DMS114 treated with DMSO at 0.1 percent for 48 hours (cell line): ENCODE data around the gene PHF2.

Source experiments
- DNase-seq: peaks from one replicate; lab custom pipeline; 2025; ENCODE audit not compliant: unreplicated experiment; lab: John Stamatoyannopoulos, UW

PHF2 gene

DNA sequence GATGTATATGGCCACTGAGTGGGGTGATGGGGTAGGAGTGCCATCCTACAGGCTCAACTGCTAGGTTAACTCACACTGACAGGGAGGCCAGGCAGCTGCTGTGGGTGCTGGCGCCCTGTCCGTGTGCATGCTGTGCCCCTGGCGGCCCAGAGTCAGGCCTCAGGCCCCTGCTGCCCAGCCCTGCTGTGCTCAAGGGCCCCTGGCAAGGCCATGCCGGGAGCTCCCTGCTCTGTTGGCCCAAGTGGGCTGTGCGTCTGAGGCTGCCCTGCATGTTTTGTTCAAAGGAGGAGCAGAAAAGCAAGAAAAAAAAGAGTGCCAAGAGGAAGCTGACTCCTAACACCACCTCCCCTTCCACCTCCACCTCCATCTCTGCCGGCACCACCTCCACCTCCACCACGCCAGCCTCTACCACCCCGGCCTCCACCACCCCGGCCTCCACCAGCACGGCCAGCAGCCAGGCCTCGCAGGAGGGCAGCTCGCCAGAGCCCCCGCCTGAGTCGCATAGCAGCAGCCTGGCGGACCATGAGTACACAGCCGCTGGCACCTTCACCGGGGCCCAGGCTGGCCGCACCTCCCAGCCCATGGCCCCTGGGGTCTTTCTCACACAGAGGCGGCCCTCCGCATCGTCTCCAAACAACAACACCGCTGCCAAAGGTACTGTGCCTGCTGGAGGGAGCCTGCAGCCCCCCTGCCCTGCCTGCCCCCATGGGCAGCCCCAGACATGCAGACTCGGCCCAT, 100.1 kb downstream of the PHF2 start:
- no peak for DNase-seq

DNA sequence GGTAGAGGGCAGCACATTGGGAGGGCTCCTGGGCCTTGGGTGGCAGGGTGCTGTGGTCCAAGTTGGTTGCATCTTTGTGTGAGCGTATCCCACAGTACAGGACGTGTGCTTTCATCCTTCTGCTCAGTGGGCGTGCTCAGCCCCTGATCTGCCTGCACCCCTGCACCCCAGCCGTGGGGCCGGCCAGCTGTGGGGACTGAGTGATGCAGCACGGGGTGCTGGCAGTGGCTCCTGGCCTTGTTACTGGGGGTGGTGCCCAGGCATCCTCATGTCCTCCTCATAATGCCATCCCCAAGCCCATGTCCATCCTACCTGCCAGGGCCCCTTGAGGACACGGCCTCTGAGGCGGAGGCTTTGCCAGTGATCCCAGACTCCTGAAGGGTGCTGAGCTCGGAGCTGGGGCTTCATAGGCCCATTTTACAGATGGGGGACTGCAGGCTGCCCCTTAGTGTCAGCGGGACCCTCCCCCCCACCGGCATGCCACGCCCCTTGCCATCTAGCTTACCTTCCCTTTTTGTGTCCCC, 100.7 kb downstream of the PHF2 start:
- no peak for DNase-seq

DNA sequence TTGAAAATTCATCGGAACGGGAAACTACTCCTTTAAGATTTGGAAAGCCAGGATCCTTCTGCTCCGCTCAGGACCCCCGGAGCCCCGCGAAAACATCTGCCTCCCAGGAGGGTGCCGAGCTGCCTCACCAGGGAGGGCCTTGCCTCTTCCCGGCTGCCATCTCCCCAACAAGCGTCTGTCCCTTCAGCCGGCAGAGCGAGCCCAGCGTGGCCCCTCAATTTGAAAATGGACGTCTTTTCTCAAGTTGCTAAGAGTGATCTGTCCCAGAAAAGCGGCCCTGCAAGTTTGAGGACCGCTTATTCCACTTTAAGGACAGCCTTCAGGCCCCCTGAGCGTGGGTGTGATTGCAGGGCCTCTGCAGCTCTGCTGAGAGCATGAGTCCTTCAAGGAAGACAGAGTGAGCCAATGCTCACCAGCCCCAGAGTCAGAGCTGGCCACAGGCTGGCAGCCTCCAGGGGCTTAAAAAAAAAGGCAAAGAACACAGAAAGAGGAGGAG, 101.3 kb downstream of the PHF2 start:
- no peak for DNase-seq

DNA sequence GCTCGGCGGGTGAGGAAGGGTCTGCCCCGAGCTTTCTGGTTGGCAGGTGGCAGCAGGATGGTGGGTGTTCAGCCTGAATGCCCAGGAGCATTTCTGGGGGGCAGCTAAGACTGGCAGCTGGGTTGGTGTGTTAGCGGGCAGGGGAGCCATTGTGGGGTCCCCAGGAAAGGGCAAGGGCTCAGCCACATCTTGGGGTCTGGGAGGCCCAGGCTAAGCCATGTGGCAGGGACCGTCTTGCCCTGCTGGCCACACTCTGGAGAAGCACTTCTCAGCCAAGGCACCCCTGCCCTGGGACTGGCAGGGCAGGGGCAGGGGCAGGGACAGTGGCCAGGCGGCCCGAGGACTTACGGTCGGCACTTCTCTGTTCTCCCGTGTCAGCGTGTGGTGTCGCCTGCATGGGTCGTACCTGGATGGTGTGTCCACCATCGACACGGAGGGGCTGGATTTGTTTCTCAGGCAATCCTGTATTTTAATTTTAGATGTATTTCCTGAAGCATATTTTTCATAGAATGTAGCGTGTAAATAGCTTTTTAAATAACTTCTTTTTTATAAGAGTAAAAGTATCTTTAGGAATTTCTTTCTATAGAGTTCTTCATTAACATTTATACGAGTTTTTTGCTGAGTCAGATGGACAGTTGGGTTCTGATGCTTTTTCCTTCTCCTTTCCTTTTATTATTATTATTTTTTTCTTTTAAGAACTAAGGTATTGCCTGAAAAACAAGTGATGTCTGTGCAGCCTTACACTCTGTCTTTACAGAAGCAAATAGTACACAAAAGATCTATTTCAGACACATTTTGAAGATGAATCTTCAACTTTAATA, 102.0 kb downstream of the PHF2 start:
- no peak for DNase-seq

DNA sequence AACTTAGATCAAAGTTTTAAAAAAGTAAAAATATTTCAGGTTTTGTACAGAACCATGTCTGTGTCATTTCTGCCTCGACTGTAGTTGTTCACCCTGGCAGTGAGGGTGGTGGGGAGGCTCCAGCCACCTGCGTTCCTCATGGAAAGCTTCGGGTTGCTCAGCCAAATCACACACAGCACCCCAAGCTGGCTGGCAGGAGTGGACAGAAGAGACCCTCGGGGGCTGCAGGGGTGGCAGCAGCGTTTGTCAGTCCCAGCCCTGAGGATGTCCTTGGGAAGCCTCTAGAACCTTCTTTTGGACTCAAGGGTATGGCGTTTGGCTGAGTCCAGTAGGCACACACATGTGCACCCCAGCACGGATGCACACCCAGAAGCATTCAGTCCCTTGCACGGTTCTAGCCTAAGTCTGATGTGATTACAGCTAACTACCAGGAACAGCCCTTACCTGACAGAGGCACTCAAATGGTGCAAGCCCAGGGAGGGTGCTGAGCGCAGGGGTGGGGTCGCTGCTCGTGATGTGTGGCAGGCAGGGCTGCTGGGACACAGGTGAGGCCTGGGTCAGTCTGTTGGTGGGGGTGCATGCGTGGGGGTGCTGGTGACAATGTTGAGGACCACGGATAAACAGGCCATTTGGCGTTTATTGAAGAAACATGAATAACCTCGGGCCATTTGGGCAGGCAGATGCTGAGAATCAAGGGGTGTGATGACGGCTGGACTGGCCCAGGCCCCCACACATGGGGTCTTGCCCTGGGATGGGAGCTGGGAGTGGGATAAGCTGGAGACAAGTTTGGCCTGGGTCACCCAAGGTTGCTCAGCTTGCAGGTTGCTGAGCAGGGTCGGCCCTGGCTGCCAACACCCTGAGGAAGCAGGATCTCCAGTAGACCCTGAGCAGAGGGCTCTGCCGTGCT, 103.4 kb downstream of the PHF2 start:
- no peak for DNase-seq

DNA sequence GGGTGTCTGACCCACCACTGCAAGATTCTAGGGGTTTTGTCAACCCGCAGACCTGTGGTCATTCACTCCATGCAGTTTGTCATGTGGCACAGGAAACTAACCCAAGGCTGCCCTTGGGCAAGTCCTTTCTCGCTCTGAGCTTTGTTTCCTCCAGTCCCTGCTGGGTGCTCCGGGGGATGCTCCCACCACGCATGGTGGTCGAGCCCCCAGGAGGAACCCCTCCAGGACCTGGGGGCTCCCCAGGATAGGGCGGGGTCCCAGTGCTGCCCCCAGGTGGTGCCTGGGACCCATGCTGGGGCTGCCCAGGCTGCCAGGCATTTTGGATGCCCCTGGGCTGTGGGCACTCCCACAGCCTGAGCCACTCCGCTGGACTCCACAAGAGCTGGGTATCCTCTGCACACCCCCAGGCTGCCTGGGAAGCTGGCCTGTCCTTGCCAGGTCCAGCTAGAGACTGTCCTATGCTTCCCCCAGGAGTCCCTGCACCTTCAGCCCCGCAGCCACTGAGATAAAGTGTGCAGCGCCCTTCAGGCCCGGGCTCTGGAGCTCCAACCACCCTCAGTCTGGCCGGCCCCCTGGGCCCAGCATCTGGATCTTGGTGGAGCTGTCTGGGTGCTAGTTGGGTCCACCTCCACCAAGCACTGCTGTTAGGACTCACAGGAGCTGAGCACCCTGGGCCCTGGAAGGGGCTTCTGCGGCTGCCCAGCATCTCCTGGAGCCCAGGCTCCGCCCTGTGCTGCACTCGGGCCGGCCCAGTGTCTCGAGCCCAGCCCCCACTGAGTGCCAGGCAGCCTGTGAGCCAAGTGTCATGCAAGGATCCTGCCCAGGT, 104.3 kb downstream of the PHF2 start:
- no peak for DNase-seq

DNA sequence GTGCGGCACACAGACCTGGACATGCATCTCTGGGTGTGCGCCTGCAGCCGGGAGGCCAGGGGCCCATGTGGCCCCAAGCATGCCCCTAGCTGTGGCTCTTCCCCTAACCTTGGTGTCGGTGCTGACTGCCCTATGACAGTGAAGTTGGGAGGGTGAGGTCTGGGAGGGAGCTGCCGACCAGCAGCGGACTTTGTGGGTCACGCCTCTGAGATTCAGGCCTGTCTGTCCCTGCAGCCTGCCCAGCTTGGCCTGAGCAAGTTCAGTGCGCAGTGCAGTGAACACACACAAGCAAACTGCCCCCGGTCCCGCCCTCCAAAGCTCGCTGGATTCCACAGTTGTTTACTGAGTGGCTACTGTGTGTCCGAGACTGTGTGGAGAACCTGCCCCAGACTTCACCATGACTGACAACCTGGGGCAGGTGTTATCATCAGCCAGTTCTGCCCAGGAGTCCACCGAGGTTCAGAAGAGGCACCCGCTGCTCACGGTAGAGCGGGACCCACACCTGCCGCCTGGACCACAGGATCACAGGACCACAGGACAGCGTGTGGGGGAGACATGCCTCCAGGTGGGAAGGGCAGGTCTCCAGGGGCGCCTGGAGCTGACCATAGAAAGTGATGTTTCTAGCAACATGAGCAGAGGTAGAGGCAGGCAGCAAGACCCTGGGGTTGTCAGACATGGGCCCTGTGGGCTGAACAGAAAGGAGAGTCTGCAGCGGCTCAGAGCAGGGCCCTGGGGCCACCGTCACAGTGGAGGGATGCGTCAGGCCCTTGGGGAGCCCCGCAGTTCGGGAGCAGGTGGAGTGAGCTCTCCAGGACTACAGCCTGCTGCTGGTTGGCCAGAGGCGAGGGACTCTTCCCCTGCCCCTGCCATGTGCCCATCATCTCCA, 105.1 kb downstream of the PHF2 start:
- DNase-seq, result no peak

DNA sequence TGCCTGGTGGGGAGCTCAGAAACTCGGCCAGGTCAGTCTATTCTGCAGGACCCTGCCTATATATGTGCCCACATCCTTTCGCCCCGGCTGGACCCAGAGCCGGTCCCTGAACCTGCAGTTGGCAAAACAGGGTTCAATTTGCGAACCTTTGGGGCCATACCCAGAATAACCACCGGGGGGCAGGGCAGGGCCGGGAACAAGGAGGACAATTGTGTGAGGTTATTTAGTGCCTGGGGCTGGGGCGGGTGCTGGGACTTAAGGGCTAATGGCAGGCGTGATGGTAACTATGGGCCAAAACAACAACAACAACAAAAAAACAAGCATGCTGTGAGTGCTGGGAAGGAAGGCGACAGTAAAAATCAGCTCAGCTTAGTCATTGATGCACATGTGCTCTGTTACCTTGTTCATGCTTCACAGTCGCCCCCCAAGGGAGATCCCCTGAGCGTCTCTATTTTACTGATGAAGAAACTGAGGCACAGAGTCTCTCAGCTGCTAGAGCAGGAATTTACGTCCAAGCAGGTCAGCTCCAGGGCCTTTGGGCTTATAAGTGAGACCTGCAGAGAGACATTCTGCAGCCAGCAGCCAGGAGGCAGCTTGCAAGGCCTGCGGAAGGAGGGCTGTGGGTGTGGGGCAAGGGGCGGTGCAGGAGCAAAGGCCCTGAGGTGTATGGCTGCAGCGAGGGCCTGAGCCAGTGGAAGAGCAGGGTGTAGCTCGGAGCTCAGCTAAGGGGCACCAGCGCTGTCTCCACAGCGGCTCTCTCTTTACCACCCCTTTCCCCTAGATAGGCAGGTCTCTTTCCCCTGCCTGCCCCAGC, 106.0 kb downstream of the PHF2 start:
- peak; percentile 10 for DNase-seq

DNA sequence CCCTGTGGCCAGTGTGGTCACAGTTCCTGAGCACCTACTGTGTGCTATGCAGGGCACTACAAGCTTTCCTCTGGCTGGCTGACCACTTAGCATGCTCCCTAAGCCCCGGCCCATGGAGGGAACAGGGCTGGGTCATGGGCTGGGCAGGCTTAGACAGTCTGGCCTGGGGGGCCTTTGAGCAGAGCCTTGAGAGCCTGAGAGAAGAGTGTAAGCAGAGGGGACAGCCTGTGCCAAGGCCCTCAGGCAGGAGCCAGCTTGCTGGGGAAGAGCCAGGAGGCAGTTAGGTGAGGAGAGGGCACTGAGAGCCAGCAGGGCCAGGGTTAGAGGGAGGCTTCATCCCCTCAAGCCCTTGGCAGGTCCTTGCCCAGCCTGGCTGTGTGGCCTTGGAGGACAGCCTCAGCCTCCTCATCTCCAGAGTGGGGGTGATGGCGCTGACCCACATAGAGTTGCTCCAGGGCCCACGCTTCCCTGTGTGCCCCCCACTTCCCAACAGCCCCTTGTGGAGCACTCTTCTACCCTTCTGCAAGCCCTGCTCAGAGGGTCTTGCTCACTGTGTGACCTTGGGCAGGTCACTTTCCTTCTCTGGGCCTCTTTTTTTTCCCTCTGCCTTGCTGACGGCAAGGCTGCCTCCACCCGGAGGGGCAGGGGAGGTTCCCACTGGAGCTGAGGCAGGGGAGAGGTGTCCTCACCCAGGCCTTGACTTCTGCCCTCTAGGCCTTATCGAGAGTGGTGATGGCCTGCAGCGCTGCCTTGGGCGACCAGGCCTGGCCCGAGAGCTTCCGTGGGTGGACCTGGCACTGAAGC, 107.1 kb downstream of the PHF2 start:
- no peak for DNase-seq

DNA sequence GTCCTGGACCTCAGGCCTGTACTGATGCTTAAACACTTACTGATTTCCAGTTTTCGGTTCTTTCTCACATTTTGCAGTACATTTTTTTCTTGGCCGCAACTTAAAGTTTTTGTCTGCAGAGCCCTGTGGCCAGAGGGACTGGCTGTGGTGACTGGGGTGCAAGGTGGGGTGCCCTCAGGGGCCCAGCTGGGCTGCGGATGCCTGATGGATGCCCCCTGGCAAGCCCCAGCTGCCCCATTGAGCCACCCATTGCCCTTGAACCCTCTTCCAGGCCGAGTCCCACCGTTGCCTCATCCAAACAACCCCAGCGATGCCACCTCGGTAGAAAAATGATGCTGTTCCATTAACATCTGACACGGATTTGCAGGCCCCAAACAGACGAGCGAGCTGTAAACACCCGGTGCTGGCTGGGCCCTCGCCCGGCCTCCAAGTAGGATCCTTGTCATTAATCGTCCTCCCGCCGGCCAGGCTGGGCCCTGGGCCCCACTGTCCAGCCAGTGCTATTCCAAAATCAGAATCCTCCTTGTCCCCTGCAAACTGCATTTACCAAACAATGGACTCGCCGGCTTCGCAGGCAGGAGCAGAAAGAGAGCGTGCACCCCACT, 107.9 kb downstream of the PHF2 start:
- no peak for DNase-seq

DNA sequence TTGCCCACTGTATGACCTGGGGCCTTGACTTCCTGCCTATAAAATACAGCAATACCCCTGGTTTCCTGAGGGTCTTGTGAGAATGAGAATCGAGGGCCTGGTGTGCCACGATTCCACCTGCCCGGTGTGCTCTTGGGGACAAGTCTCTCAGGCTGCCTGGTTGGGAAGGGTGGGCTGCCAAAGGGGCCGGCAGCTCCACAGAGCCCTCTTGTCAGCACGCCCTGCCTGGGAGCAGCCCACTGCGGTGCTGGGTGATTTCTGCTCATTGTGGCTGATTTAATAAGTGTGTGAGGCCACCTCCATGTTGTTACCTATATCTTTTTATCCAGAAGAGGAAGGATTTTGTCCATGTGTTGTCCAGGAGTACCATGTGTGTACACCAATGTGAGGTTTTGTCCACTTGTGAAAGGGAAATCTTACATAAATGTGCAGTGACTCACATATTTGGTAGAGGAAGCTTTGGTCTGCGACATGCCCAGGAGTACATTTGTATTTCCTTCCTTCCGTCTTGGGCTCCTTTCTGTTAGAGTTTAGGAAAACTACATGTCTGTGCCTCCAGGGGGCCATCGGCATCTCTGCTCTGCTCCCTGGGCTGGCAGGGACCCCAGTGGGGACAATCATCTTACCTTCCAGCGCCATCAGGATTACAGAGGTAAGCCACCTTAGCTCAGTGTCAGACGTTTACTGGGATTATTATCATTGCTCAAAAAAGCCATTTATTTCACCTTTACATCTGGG, 108.6 kb downstream of the PHF2 start:
- no peak for DNase-seq

DNA sequence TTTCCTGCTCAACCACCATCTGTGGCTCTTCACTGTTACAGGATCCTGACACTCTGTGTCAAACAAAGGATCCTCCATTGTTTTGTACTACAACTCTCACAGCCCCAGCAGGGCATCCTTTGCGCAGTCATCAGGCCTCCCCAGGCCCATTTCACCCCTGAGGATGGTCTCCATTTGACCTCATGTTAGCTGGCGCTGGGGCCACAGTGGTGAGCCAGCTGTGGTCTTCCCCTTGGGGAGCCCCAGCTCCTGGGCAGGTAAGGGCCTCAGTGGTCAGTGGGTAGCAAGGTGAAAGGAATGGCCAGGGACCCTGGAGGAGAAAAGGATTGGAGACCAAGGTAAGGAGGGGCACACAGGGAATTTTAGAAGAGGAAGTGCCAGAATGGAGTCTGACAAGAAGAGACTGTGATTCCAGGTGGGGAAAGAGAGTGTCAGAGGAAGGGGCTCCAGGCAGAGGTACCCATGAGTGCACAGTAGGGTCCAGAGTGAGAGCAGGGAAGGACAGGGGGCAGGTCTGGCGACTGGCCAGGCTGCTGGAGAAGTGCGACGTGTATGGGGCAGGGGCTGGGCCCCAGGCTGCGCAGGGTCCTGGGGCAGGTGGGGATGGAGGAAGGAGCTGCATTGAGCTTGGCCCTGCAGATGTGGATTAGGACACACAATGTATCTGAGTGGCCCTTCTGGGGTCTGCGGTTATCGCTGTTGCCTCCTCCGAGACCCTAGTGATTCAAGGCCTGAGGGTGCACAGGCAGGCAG, 109.9 kb downstream of the PHF2 start:
- DNase-seq, result no peak

DNA sequence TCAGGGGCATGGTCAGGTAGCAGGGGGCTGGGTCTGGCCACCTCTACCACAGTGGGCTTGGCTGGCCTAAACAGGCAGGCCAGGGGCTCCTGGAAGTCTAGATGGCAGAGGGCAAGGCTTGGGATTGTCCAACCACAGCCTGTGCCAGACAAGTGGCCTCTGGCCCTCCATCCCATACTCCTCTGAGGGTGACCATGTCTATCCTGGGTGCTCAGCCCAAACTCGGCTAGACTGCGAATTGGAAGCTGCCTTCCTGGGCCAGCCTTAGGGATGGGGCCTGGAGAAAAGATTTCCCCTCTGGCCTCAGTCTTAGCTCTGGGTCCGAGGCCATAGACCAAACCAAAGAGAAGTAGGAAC, 110.5 kb downstream of the PHF2 start:
- no peak for DNase-seq

DNA sequence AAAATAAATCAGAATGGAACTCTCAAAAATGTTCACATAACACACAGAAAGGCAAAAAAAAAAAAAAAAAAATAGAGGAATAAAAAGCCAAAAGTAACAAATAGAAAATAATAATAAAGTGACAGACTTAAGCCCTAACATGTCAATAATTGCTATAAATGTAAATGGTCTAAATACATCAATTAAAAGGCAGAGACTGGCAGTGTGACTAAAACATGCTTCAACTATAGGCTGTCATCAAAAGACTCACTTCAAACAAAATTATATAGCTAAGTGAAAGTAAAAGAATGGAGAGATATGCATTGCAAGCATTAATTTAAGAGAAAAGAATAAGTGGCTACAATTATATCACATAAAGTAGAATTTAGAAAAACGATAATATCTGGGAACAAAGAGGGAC, 114.2 kb downstream of the PHF2 start:
- DNase-seq, result no peak

DNA sequence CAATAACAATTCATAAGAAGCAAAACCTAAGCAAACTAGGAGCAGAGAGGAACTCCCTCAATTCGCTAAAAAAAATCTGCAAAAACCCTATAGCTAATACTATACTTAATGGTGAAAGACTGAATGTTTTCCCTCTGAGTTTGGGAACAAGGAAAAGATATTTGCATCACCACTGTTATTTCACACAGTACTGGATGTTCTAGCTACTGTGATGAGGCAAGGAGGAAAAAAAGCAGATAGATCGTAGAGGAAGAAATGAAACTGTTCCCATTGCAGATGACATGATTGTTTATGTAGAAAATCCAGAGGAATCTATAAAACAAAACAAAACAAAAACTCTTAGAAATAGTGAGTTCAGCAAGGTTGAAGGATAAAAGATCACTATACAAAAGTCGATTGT, 116.7 kb downstream of the PHF2 start:
- no peak for DNase-seq
